Esophagus muscularis mucosa (tissue), 4 donors: Measurements from ENCODE around the gene LYPD4.

Experiments
- EP300 ChIP-seq: sonication (generic); formaldehyde crosslinking; IDR thresholded peaks from one replicate; pipeline ENCODE4 v1.6.1; 2017; ENCODE audit warnings: antibody characterized with exemption
- POLR2A ChIP-seq: fragments of 450-650 bp; IDR thresholded peaks from one replicate; pipeline ENCODE4 v1.6.1; 2017; ENCODE audit warnings: antibody characterized with exemption, moderate library complexity, mild to moderate bottlenecking, low read depth
- POLR2AphosphoS5 ChIP-seq, 2 donors: sonication (generic); formaldehyde crosslinking; IDR thresholded peaks; one replicate each; pipeline ENCODE4 v1.6.1; 2017; ENCODE audit warnings: antibody characterized with exemption in 2 of 2
- TF ChIP-seq, protein P1 (sequence below), 3 experiments: fragments of 200-600 bp in 2 of 3; fragments of 450-650 bp in 1 of 3; sonication (generic) in 2 of 3; IDR thresholded peaks; one replicate each; pipeline ENCODE4 v1.5.1; 2017 to 2019; ENCODE audit warnings: antibody characterized with exemption in 3 of 3, mild to moderate bottlenecking in 2 of 3, moderate library complexity in 1 of 3

DNA sequence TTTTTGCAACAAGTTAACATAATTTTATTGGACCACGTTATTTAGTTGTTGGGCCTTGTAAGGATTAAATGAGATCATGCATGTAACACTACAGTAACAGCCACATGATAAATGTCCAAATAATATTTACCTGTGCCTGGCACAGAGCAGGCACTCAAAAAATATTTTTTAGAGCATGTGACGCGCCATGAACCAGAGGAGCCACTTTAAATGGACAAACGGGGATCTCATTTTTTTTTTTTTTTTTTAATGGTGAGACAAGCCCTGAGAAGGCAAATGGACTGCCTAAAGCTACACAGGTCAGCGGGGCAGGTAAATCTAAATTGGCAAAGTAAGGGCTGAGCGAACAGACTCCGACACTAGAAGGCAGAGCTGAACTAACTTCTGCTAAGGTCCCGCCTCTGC lies 14.7 kb upstream of the LYPD4 start:
- TF ChIP-seq, protein P1, sequence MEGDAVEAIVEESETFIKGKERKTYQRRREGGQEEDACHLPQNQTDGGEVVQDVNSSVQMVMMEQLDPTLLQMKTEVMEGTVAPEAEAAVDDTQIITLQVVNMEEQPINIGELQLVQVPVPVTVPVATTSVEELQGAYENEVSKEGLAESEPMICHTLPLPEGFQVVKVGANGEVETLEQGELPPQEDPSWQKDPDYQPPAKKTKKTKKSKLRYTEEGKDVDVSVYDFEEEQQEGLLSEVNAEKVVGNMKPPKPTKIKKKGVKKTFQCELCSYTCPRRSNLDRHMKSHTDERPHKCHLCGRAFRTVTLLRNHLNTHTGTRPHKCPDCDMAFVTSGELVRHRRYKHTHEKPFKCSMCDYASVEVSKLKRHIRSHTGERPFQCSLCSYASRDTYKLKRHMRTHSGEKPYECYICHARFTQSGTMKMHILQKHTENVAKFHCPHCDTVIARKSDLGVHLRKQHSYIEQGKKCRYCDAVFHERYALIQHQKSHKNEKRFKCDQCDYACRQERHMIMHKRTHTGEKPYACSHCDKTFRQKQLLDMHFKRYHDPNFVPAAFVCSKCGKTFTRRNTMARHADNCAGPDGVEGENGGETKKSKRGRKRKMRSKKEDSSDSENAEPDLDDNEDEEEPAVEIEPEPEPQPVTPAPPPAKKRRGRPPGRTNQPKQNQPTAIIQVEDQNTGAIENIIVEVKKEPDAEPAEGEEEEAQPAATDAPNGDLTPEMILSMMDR (IDR thresholded peaks at IDR 0.05) = peak in 1 of 3 experiments; percentile 46
- TF ChIP-seq POLR2A = no peak
- no peak for TF ChIP-seq POLR2AphosphoS5 (IDR thresholded peaks at IDR 0.05)
- TF ChIP-seq EP300 = no peak
